Pancreas (tissue), 10 donors: ENCODE data around the gene MZT2B. TPM values are rescaled to one million over a fixed set of nuclear protein-coding genes. Genes with fewer than 3 reads are reported as not detected.
"Not testable (repeated sequence)": the region's sequence is repeated elsewhere in the genome, so short reads cannot be mapped to it uniquely, and the experiment has no call there.

Experiments used
- ATAC-seq, 4 donors: fragments of 200-7000 bp; cut with Tn5 transposase; one replicate each; pipeline versions ENCODE4 v1.8.0 to v1.9.1; 2020; ENCODE audit warnings: mild to moderate bottlenecking in 4 of 4, moderate library complexity in 4 of 4
- DNase-seq, 6 donors: peaks; one replicate each; pipeline ENCODE4 v3.0.0-alpha.2; 2020
- FAIRE-seq: peaks from 2 replicates; lab custom pipeline; 2012; peaks lifted over from hg19 to GRCh38; lab: Jason Lieb, UNC
- H3K27ac ChIP-seq, 4 donors: fragments of 200-600 bp; sonication (generic); 1 replicate in 3 of 4; 2 replicates in 1 of 4; pipeline versions ENCODE4 v1.5.0 to v1.8.0; 2020
- H3K27me3 ChIP-seq, 4 donors: fragments of 200-600 bp; one replicate each; pipeline ENCODE4 v1.8.0; 2021
- H3K36me3 ChIP-seq, 3 donors: fragments of 200-600 bp; sonication (generic) in 1 of 3; one replicate each; pipeline versions ENCODE4 v1.5.0 to v1.8.0; 2020 to 2021
- H3K4me1 ChIP-seq, 3 donors: fragments of 200-600 bp; one replicate each; pipeline ENCODE4 v1.8.0; 2021
- H3K4me3 ChIP-seq, 4 donors: fragments of 200-600 bp; sonication (generic) in 2 of 4; one replicate each; pipeline versions ENCODE4 v1.5.0 to v1.8.0; 2020 to 2021
- H3K9me3 ChIP-seq, 4 donors: fragments of 200-600 bp; one replicate each; pipeline ENCODE4 v1.8.0; 2021
- CTCF ChIP-seq, 4 donors: fragments of 200-600 bp; sonication (generic) in 3 of 4; IDR thresholded peaks; one replicate each; pipeline versions ENCODE4 v1.5.0 to v1.8.0; 2021; ENCODE audit warnings: antibody characterized with exemption in 4 of 4
- WGBS, 2 donors: extraction: QIAGEN DNeasy Blood & Tissue Kit; methylation state at CpG; one replicate each; pipeline ENCODE4 v1.1.7; 2013; 5-methylcytosine and 5-hydroxymethylcytosine counted together
- intact Hi-C, 3 donors: fragments of 100-400 bp; cut with DNase I; formaldehyde crosslinking; loops; one replicate each; pipeline versions ENCODE4 v1.11.1 to v1.14.2; 2022
- polyA plus RNA-seq, 2 donors: library from polyadenylated mRNA; stranded (reverse); fragments of 200-250 nt; gene quantifications; one replicate each; pipeline ENCODE4 v1.2.3, GENCODE V29; 2013
- total RNA-seq, 6 donors: library from RNA; stranded (reverse); fragmentation: NEBNext Ultra II Directional in 4 of 6; extraction: Animal tissue kit (Norgen Biotek cat#: 25700) in 4 of 6; gene quantifications; one replicate each; pipeline versions ENCODE4 v1.2.1 to v1.2.4, GENCODE V29; 2021 to 2023
- donor health status: healthy with polysubstance abuse.
- donor health status: DM: no; HTN: no; CAD: no; lungs with moderate emphysema.
- donor health status: DM: no; HTN: no; CAD: no.
- donor health status: control.
- donor health status: control.
- donor health status: Bipolar disorder and iron deficiency.
- donor health status: DM: yes; HTN: yes; CAD: no.
- donor health status: DM: no; HTN: no; CAD: no.
- donor health status: DM: no; HTN: no; CAD: no.
- donor health status: DM: yes; HTN: yes; CAD: no.

The MZT2B gene
- total and polyA plus RNA-seq, 8 donors = 126 to 279 (median 177) TPM

- Histone ChIP-seq H3K27me3 (no peaks in the 10 kb centered on the region), H3K27ac (no peak overlapping the region), H3K9me3 (no peaks in the 10 kb centered on the region), H3K4me3 (no peak overlapping the region), H3K4me1 (no peaks in the 10 kb centered on the region), H3K36me3 (no peaks in the 10 kb centered on the region)
- ATAC-seq (no peak), FAIRE-seq (no peak), DNase-seq (no peak)
- TF ChIP-seq CTCF (IDR thresholded peaks at IDR 0.05) = no peak
- intact Hi-C loops = no loop called here
- 84 to 88% methylated on average over 5 of the region's 5 CpGs for WGBS, 2 donors
Observed at GRCh38 chr2:130186391-130186790, 4.3 kb downstream of the MZT2B start.

GRCh38 chr2:130187268-130187667 is 5.2 kb downstream of the MZT2B start:
- ATAC-seq = no peak
- no peak for TF ChIP-seq CTCF (IDR thresholded peaks at IDR 0.05)
- intact Hi-C loops = no loop called here
- Histone ChIP-seq H3K4me3 (no peak overlapping the region), H3K27me3 (no peaks in the 10 kb centered on the region), H3K27ac (no peak overlapping the region), H3K4me1 (no peaks in the 10 kb centered on the region), H3K36me3 (no peaks in the 10 kb centered on the region), H3K9me3 (no peaks in the 10 kb centered on the region)
- no peak for FAIRE-seq
- WGBS, 2 donors = 81 to 90% methylated on average over 7 to 8 of the region's 8 CpGs
- DNase-seq = peak in 1 of 6 donors; percentile 15

DNA sequence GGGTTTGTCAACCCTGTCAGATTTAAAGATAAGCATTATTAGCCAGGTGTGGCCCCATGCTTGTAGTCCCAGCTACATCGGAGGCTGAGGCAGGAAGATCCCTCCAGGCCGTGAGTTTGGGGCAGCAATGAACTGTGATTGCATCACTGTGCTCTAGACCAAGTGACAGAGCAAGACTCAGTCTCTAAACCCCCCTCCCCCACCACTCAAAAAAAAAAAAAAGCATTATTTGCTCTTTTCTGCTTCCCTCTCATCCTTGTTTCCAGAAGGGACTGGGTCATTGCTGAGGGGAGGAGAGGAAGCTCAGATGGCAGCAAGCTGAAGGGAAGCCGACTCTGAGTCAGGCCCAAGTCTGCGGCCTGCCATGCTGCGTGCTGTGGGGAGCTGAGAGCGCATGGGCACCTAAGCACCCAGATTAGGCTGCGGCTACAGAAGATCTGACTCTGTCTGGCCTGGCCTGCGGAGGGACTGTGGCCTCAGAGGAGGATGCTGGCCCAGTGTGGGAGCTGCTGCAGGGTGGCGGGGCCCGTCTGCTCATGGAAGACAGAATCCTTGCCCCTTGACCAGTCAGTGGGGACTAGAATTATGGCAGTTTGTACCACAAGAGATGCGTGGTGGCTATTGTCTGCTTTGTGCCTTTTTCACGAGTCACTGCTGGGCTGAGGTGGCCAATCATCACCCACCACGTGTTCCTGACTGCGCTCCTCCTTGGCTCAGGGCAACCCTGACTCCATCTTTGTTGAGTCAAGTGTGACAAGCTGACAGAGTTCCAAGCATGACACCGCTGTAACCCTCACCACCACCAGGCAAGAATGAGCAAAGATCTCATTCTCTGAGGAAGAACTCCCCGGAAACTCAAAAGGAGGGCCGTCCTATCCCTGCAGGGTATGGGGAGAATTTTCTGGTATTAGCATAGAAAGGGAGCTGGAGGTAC is 6.1 kb downstream of the MZT2B start:
- 92 to 93% methylated on average over 17 of the region's 17 CpGs for WGBS, 2 donors
- H3K27me3 ChIP-seq, H3K9me3 ChIP-seq, intact Hi-C loops, H3K4me1 ChIP-seq, H3K27ac ChIP-seq, ATAC-seq, FAIRE-seq, H3K36me3 ChIP-seq, H3K4me3 ChIP-seq: not testable (repeated sequence)
- peak in 1 of 6 donors; percentile 19 for DNase-seq

GRCh38 chr2:130188958-130189357 is 6.9 kb downstream of the MZT2B start:
- 74 to 77% methylated on average over 4 of the region's 4 CpGs for WGBS, 2 donors
- FAIRE-seq, H3K36me3 ChIP-seq, H3K4me3 ChIP-seq, intact Hi-C loops, H3K9me3 ChIP-seq, H3K4me1 ChIP-seq, H3K27ac ChIP-seq, ATAC-seq, H3K27me3 ChIP-seq: not testable (repeated sequence)
- DNase-seq = peak in 1 of 6 donors; percentile 1

- intact Hi-C loops = no loop called here
- H3K27ac ChIP-seq = no peak overlapping the region
- FAIRE-seq = no peak
- 83 to 85% methylated on average over 15 of the region's 15 CpGs for WGBS, 2 donors
- no peaks in the 10 kb centered on the region for H3K9me3 ChIP-seq
- DNase-seq = peak in 1 of 6 donors; percentile 51
- H3K4me3 ChIP-seq = no peak overlapping the region
- H3K4me1 ChIP-seq = no peaks in the 10 kb centered on the region
- H3K36me3 ChIP-seq = no peaks in the 10 kb centered on the region
- no peak for ATAC-seq
- no peak for TF ChIP-seq CTCF (IDR thresholded peaks at IDR 0.05)
- no peaks in the 10 kb centered on the region for H3K27me3 ChIP-seq
Observed at GRCh38 chr2:130190237-130190636, 8.2 kb downstream of the MZT2B start.

DNA sequence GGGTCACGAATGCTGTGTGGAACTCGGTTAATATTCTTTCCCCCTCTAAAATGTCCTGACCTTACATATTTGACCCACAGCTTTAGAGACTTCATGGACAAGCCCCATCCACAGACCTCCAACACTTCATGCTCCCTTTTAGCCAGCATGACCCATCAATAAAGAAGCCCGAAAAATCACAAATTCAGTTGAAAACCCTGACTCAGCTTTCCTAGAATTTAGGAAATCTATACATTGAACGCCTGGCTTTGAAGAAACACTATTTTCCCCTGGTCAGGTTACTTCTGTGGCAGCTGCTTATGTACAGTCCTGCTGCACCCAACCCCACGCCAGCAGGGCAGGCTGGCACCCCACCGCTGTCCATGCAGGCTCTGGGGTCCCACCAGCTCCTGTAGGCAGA is 9.3 kb downstream of the MZT2B start:
- WGBS, 2 donors = 91 to 95% methylated on average over 6 of the region's 6 CpGs

GRCh38 chr2:130192451-130192850 is 10.4 kb downstream of the MZT2B start:
- FAIRE-seq, DNase-seq, H3K4me3 ChIP-seq, H3K4me1 ChIP-seq, intact Hi-C loops, H3K9me3 ChIP-seq, H3K27me3 ChIP-seq, H3K27ac ChIP-seq, ATAC-seq, H3K36me3 ChIP-seq: not testable (repeated sequence)
- 74 to 79% methylated on average over 3 of the region's 3 CpGs for WGBS, 2 donors

More for the DNA sequence above, 9.3 kb downstream of the MZT2B start:
- FAIRE-seq, H3K4me3 ChIP-seq, H3K27me3 ChIP-seq, H3K9me3 ChIP-seq, H3K4me1 ChIP-seq, ATAC-seq, H3K36me3 ChIP-seq, H3K27ac ChIP-seq, intact Hi-C loops: not testable (repeated sequence)
- DNase-seq = peak in 1 of 6 donors; percentile 8

DNA sequence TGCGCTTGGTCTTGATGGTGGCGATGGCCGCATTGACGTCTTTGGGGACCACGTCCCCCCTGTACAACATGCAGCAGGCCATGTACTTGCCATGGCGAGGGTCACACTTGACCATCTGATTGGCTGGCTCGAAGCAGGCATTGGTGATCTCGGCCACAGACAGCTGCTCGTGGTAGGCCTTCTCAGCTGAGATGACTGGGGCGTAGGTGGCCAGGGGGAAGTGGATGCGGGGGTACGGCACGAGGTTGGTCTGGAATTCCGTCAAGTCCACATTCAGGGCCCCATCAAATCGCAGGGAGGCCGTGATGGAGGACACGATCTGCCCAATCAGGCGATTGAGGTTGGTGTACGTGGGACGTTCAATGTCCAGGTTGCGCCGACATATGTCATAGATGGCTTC is 11.8 kb downstream of the MZT2B start:
- H3K27ac ChIP-seq, H3K4me1 ChIP-seq, FAIRE-seq, H3K4me3 ChIP-seq, H3K9me3 ChIP-seq, H3K36me3 ChIP-seq, intact Hi-C loops, ATAC-seq, H3K27me3 ChIP-seq, DNase-seq: not testable (repeated sequence)
- 85 to 88% methylated on average over 18 to 21 of the region's 22 CpGs for WGBS, 2 donors

DNA sequence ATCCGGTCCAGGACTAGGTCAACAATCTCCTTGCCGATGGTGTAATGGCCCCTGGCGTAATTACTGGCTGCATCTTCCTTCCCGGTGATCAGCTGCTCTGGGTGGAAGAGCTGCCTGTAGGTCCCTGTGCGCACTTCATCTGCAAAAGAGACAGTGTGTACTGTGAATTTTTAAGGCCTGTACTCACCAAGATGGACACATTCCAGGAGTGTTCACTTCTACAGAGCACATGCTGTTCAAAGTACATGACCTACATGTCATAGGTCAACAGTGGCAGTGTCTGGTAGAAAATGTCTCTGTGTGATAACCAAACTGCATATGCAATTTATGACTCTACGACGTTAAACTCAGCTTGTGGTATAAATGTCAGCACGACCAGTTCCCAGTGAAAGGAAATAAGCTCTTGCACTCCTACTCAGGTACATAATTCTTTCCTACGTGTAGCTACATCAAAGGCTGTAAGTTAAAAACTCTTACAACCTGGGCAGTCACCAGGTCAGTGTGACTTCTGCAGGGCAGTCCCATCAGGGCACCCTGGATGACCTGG is 13.1 kb downstream of the MZT2B start:
- H3K9me3 ChIP-seq, ATAC-seq, H3K4me3 ChIP-seq, H3K36me3 ChIP-seq, H3K4me1 ChIP-seq, H3K27me3 ChIP-seq, FAIRE-seq, H3K27ac ChIP-seq, intact Hi-C loops, DNase-seq: not testable (repeated sequence)
- 81 to 92% methylated on average over 9 of the region's 9 CpGs for WGBS, 2 donors
